ENCODE measurements around the gene USP12.
"Not testable (repeated sequence)": the region's sequence is repeated elsewhere in the genome, so short reads cannot be mapped to it uniquely, and the experiment has no call there.

The USP12 gene

GRCh38 chr13:27079421-27079958, 92.1 kb downstream of the USP12 start:
- no peak for DNase-seq (ENCODE audit: low read depth in 3 of 3)

GRCh38 chr13:27077451-27077850, 94.2 kb downstream of the USP12 start:
- no peak for DNase-seq (ENCODE audit: low read depth in 3 of 3)

GRCh38 chr13:27076421-27076820, 95.2 kb downstream of the USP12 start:
- no peak for DNase-seq (ENCODE audit: low read depth in 3 of 3)

DNA sequence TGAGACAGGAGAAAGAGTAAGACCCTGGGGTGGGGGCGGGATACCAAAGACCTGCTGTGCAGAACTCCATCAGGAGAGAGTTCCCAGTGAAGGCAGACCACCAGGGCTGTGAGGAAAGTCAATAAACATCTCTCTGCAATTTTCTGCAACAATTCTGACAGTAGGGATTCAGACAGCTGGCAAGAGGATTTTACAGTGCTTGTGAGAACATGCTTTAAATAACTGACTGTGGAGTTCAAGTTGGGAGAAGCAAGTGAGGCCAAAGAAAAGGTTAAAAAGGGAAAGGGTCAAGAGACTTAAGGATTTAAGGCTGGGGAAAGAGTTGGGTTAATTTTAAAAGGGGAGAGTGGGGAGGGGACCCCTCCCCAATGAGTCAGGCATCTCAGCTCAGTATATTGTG, 98.4 kb downstream of the USP12 start:
- no peak for DNase-seq (ENCODE audit: low read depth in 3 of 3)

- DNase-seq (ENCODE audit: low read depth in 3 of 3) = not testable (repeated sequence)
Measured at GRCh38 chr13:27066123-27066522, 105.5 kb downstream of the USP12 start.

DNA sequence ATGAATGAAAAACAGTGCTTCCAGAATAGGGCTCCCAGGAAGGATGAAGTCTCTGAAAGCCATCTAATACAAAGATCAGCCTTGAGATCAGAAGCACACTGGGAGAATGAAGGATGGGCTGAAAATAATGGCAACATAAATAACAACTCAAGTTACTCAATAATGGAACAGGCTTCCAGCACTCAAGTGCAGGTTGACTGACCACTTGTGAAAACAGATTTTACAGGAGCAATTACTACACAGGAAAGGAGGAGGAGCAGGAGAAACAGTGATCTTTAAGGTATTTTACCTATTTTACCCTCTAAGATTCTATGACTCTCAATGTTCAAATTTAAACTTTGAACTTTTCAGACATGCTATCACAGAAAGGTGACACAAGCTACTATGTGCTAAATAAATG, 106.0 kb downstream of the USP12 start:
- no peak for DNase-seq (ENCODE audit: low read depth in 3 of 3)

- no peak for DNase-seq (ENCODE audit: low read depth in 3 of 3)
Measured at GRCh38 chr13:27064252-27064995, 107.2 kb downstream of the USP12 start.

GRCh38 chr13:27057817-27058216, 113.8 kb downstream of the USP12 start:
- DNase-seq (ENCODE audit: low read depth in 3 of 3) = no peak

DNA sequence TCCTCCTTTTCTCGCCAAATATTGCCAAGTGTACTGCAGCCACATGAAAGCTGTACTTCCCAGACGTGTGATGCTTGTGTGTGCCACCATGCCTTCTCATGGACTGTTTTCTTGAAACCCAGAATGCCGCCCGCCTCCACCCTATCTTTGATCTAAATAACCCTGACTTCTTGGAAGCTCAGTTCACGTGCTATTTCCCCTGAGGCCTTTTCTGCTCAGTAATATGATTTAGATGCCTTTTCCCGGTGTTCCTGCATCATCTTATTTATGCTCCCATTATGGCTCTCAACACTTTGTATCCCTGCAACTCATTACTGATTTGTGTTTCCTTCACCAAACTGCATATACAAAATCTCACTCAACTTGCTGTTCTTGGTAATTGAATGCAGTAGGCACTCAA, 116.1 kb downstream of the USP12 start:
- no peak for DNase-seq (ENCODE audit: low read depth in 3 of 3)

- no peak for DNase-seq (ENCODE audit: low read depth in 3 of 3)
Measured at GRCh38 chr13:27054760-27055159, 116.9 kb downstream of the USP12 start.

GRCh38 chr13:27053902-27054595, 117.6 kb downstream of the USP12 start:
- DNase-seq (ENCODE audit: low read depth in 3 of 3) = no peak

DNA sequence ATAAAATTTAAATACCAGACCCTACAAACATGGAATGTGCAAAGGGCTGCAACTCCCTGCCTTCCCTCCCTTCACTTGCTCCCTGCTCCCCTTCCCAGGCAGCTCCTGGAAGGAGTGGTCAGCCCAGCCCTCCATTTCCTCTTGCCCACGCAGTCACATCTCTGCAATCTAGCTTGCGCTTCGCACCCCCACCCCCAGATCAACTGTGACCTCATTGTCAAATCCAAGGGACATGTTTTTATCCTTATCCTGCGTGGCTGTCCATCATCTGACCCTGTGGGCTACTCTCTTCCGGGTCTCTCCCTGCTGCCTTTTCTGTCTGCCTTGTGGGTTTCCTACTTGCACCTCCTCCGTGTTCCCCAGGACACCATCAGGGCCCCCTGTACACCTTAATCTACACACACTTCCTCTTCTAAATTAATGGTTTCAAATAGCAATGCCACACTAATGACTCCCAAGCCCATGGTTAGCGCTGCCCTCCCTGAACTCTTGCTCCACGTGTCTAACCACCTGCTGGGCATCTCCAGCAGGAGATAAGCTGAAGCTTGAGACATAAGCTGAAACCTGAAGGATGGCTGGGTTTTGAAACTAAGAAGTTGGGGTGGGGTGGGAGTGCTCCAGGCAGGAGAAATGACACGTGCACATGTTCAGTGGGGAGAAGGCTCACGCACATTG, 118.3 kb downstream of the USP12 start:
- no peak for DNase-seq (ENCODE audit: low read depth in 3 of 3)

GRCh38 chr13:27052551-27053208, 118.9 kb downstream of the USP12 start:
- DNase-seq (ENCODE audit: low read depth in 3 of 3) = no peak

- no peak for DNase-seq (ENCODE audit: low read depth in 3 of 3)
Measured at GRCh38 chr13:27047081-27047480, 124.5 kb downstream of the USP12 start.

GRCh38 chr13:27044837-27045570, 126.6 kb downstream of the USP12 start:
- DNase-seq (ENCODE audit: low read depth in 3 of 3) = no peak

DNA sequence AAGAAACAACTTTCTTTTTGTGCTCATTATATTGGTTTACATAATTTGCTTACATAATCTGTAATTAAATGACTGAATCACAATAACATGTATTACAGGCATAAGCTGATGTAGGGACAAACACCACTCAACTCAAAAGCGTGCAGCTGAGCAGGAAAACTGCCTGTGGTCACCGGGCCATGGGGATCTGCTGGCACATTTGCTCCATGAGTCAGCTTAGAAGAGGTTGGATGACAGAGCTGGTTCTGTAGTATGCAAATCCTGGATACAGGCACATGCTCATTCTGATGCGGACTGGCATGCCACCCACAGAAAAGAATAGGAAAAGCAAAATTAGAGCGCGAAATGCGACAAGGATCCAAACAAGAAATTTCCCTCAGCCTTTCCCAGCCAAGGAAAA, 128.6 kb downstream of the USP12 start:
- no peak for DNase-seq (ENCODE audit: low read depth in 3 of 3)

DNA sequence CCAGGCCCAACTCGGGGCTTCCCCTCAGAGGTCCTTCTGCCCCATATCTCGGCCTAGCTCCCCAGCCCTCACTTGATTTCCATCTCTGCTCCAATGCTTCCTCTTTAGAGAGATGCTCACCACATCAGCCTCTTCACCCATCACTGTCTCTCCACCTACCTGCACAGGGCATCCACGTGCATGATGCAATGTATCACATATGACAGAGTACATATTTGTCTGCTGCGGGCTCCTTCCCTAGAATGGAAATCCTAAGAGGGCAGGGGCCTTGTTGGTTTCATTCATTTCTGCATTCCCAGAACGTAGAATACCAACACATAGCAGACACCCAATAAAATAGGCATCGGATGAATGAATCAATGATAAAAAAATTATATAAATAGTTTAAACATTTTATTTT, 130.3 kb downstream of the USP12 start:
- DNase-seq (ENCODE audit: low read depth in 3 of 3) = no peak

DNA sequence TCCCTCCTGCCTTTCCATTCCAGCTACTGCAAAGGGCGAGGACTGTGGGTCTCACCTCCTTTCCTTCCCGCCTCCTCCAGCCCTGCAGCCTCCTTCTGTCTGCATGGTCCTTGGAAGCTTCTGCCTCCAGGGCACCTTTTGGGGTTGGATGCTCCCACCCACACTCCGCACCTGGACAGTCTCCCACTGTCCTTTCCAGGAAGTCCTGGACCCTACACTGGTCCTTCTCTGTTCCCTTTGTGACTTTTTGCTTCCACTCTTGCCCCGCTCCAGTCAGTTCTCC, 130.8 kb downstream of the USP12 start:
- DNase-seq (ENCODE audit: low read depth in 3 of 3) = no peak

DNA sequence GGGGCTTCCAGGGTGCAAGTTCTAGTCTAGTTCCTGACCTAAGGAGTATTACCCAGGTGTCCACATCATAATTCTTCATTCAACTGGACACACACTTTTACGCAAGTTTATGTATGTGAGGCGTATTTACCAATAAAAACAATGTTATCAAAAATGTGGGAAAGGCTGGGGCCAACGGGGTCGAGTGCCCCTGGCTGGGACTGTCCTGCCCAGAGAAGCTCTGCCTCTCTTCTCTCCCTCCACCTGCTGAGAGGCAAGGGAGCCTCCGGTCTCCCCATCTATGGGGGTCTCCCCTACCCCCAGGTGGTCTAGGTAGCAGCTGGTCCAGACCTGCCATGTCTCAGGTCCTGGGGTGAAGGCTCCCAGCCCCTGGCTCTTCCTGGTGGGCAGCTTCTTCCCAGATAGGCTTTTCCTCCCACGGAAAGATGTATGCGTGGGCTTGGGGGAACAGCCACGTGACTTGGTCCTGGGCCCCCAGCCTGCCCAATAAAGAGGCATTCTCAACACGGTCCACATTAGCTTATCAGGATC, 132.4 kb downstream of the USP12 start:
- DNase-seq (ENCODE audit: low read depth in 3 of 3) = no peak

DNA sequence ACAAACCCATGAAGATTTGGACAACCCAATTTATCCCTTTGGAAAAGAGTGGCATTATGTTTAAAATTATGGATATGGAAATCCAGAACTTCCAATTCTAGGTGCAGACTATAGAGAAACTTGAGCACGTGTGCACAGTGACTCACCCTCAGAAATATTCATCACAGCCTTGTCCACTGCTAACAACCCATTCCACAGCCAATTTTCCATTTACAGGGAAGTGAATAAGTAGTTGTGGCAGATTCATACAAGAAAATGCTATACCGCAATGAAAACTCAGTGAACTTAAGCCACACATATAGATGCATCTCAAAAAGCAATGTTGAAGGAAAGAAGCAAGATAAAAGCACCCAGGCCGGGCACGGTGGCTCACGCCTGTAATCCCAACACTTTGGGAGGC, 133.3 kb downstream of the USP12 start:
- no peak for DNase-seq (ENCODE audit: low read depth in 3 of 3)

DNA sequence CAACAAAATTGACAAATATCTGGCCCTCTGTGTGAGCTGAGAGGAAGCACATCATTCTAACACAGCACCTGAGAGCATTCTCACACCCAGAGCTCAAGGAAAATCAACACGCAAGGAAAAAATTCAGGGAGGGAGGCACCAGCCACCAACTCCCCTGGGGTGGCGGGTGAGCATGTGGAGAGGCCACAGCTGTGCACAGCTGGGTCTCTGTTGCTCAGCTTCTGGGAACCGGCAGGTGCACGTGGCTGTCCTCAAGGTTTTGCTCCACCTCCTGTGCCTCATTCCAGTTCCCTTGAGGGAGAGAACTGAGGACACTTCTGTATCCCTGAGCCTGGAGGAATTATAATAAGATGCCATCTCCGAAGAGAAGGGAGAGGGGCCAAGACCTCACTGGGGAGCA, 134.0 kb downstream of the USP12 start:
- no peak for DNase-seq (ENCODE audit: low read depth in 3 of 3)
